Esophagus (tissue), 2 donors: ENCODE results near the gene USP31. TPM values are rescaled to one million over a fixed set of nuclear protein-coding genes. Genes with fewer than 3 reads are reported as not detected.

Source experiments
- H3K27ac ChIP-seq, 2 donors: one replicate each; pipeline ENCODE4 v1.5.1; 2013; ENCODE audit warnings: low read depth in 2 of 2, mild to moderate bottlenecking in 2 of 2, inconsistent platforms in 1 of 2, low read length in 1 of 2, moderate library complexity in 1 of 2
- H3K27me3 ChIP-seq, 2 donors: one replicate each; pipeline ENCODE4 v1.6.1; 2013; ENCODE audit warnings: low read length in 2 of 2, control low read depth in 1 of 2, mild to moderate bottlenecking in 1 of 2; ENCODE audit not compliant: insufficient read depth in 2 of 2, control insufficient read depth in 1 of 2
- H3K36me3 ChIP-seq, 2 donors: one replicate each; pipeline ENCODE4 v1.6.1; 2013; ENCODE audit warnings: low read length in 1 of 2; ENCODE audit not compliant: control insufficient read depth in 2 of 2, insufficient read depth in 2 of 2
- H3K4me1 ChIP-seq, 2 donors: one replicate each; pipeline ENCODE4 v1.6.1; 2013; ENCODE audit warnings: low read length in 1 of 2; ENCODE audit not compliant: control insufficient read depth in 2 of 2, insufficient read depth in 2 of 2
- H3K4me3 ChIP-seq, 2 donors: one replicate each; pipeline ENCODE4 v1.5.1; 2013; ENCODE audit warnings: low read length in 2 of 2, mild to moderate bottlenecking in 2 of 2, low read depth in 1 of 2, moderate library complexity in 1 of 2
- H3K9me3 ChIP-seq, 2 donors: one replicate each; pipeline ENCODE4 v1.6.1; 2013; ENCODE audit warnings: mild to moderate bottlenecking in 2 of 2, low read depth in 1 of 2, low read length in 1 of 2, moderate library complexity in 1 of 2; ENCODE audit not compliant: control insufficient read depth in 2 of 2, insufficient read depth in 1 of 2
- WGBS, 2 donors: extraction: QIAGEN DNeasy Blood & Tissue Kit; methylation state at CpG; one replicate each; pipeline ENCODE4 v1.1.7; 2013; 5-methylcytosine and 5-hydroxymethylcytosine counted together
- polyA plus RNA-seq, 2 donors: library from polyadenylated mRNA; stranded (reverse); fragments of 200-250 nt; gene quantifications; one replicate each; pipeline ENCODE4 v1.2.3, GENCODE V29; 2013
- donor health status: healthy with polysubstance abuse.
- donor health status: Bipolar disorder and iron deficiency.

The USP31 gene
- polyA plus RNA-seq, 2 donors: 3.3 to 6.5 TPM

GRCh38 chr16:23129686-23130085 lies 19.6 kb downstream of the USP31 start:
- Histone ChIP-seq H3K9me3 (no peaks in the 10 kb centered on the region), H3K27me3 (no peaks in the 10 kb centered on the region), H3K36me3 (no peaks in the 10 kb centered on the region), H3K4me3 (no peak overlapping the region), H3K4me1 (peaks cover 0 to 5% of the 10 kb centered on the region in 2 donors), H3K27ac (no peak overlapping the region)
- 44 to 46% methylated on average over 1 of the region's 1 CpG for WGBS, 2 donors

GRCh38 chr16:23128056-23128455 lies 21.2 kb downstream of the USP31 start:
- WGBS, 2 donors: 68 to 72% methylated on average over 5 of the region's 5 CpGs
- H3K36me3 ChIP-seq: no peaks in the 10 kb centered on the region
- H3K4me3 ChIP-seq: no peak overlapping the region
- peaks cover 0 to 5% of the 10 kb centered on the region in 2 donors for H3K4me1 ChIP-seq
- H3K27me3 ChIP-seq: no peaks in the 10 kb centered on the region
- H3K9me3 ChIP-seq: no peaks in the 10 kb centered on the region
- H3K27ac ChIP-seq: peak overlapping the region in 1 of 2 donors; percentile 2

GRCh38 chr16:23125277-23125676 lies 24.0 kb downstream of the USP31 start:
- Histone ChIP-seq H3K27me3 (no peaks in the 10 kb centered on the region), H3K4me3 (no peak overlapping the region), H3K36me3 (no peaks in the 10 kb centered on the region), H3K4me1 (peaks cover 3 to 5% of the 10 kb centered on the region in 2 donors), H3K9me3 (no peaks in the 10 kb centered on the region), H3K27ac (peak overlapping the region; percentile 54 to 60)
- 35 to 47% methylated on average over 2 of the region's 2 CpGs for WGBS, 2 donors

- Histone ChIP-seq H3K36me3 (no peaks in the 10 kb centered on the region), H3K27me3 (no peaks in the 10 kb centered on the region), H3K27ac (peak overlapping the region; percentile 21 to 40), H3K9me3 (no peaks in the 10 kb centered on the region), H3K4me3 (no peak overlapping the region), H3K4me1 (peaks cover 3 to 5% of the 10 kb centered on the region in 2 donors)
- 50 to 65% methylated on average over 8 of the region's 8 CpGs for WGBS, 2 donors
These were observed 24.9 kb downstream of the USP31 start for GRCh38 chr16:23124315-23124714.

- Histone ChIP-seq H3K27ac (no peak overlapping the region), H3K4me3 (no peak overlapping the region), H3K27me3 (no peaks in the 10 kb centered on the region), H3K9me3 (no peaks in the 10 kb centered on the region), H3K4me1 (peaks cover 3 to 5% of the 10 kb centered on the region in 2 donors), H3K36me3 (no peaks in the 10 kb centered on the region)
- 72 to 78% methylated on average over 5 of the region's 5 CpGs for WGBS, 2 donors
These were observed 27.1 kb downstream of the USP31 start for GRCh38 chr16:23122144-23122543.

GRCh38 chr16:23121024-23121423 lies 28.2 kb downstream of the USP31 start:
- Histone ChIP-seq H3K27me3 (no peaks in the 10 kb centered on the region), H3K4me1 (peaks cover 3 to 5% of the 10 kb centered on the region in 2 donors), H3K9me3 (no peaks in the 10 kb centered on the region), H3K4me3 (no peak overlapping the region), H3K27ac (peak overlapping the region; percentile 21 to 65), H3K36me3 (no peaks in the 10 kb centered on the region)
- 58 to 71% methylated on average over 3 of the region's 3 CpGs for WGBS, 2 donors

GRCh38 chr16:23120562-23120961 lies 28.7 kb downstream of the USP31 start:
- Histone ChIP-seq H3K27ac (peak overlapping the region; percentile 6 to 38), H3K36me3 (no peaks in the 10 kb centered on the region), H3K9me3 (no peaks in the 10 kb centered on the region), H3K4me1 (peaks cover 3 to 8% of the 10 kb centered on the region in 2 donors), H3K27me3 (no peaks in the 10 kb centered on the region), H3K4me3 (no peak overlapping the region)
- 78 to 87% methylated on average over 4 of the region's 4 CpGs for WGBS, 2 donors

- Histone ChIP-seq H3K27me3 (no peaks in the 10 kb centered on the region), H3K36me3 (no peaks in the 10 kb centered on the region), H3K4me1 (peaks cover 3% of the 10 kb centered on the region in 2 donors), H3K4me3 (no peak overlapping the region), H3K27ac (peak overlapping the region; percentile 10 to 63), H3K9me3 (no peaks in the 10 kb centered on the region)
- WGBS, 2 donors: 23 to 49% methylated on average over 2 of the region's 2 CpGs
These were observed 29.7 kb downstream of the USP31 start for GRCh38 chr16:23119570-23119969.

- Histone ChIP-seq H3K27me3 (no peaks in the 10 kb centered on the region), H3K27ac (no peak overlapping the region), H3K4me1 (peaks cover 0 to 3% of the 10 kb centered on the region in 2 donors), H3K4me3 (no peak overlapping the region), H3K36me3 (peaks cover 0 to 2% of the 10 kb centered on the region in 2 donors), H3K9me3 (no peaks in the 10 kb centered on the region)
- WGBS, 2 donors: 47 to 51% methylated on average over 7 of the region's 7 CpGs
These were observed 34.9 kb downstream of the USP31 start for GRCh38 chr16:23114131-23114904.

GRCh38 chr16:23113185-23113584 lies 36.1 kb downstream of the USP31 start:
- 85 to 87% methylated on average over 5 of the region's 5 CpGs for WGBS, 2 donors
- Histone ChIP-seq H3K4me1 (peaks cover 0 to 3% of the 10 kb centered on the region in 2 donors), H3K27me3 (no peaks in the 10 kb centered on the region), H3K4me3 (no peak overlapping the region), H3K9me3 (no peaks in the 10 kb centered on the region), H3K27ac (no peak overlapping the region), H3K36me3 (peaks cover 0 to 2% of the 10 kb centered on the region in 2 donors)
